Endothelial cell of umbilical vein (primary cell): ENCODE results near the gene PFAS. TPM values are rescaled to one million over a fixed set of nuclear protein-coding genes. Genes with fewer than 3 reads are reported as not detected.

Experiments used
- BruUV-seq: library from RNA; stranded (reverse); fragments of 400-500 nt; replicated peaks from 2 replicates; lab custom pipeline; 2021; lab: Mats Ljungman, UMichigan
- CTCF ChIA-PET: fragments of 300-600, 350-600 bp; sonication (Branson Sonifier 250); formaldehyde crosslinking; loops from one replicate; lab custom pipeline; 2021; ENCODE audit warnings: antibody characterized with exemption, inconsistent platforms; lab: Charles Lee
- POLR2A ChIA-PET: fragments of 300-600, 350-600 bp; sonication (Branson Sonifier 250); formaldehyde crosslinking; loops from one replicate; lab custom pipeline; 2021; ENCODE audit warnings: antibody characterized with exemption, inconsistent platforms; lab: Charles Lee
- DNase-seq: peaks from one replicate; pipeline ENCODE4 v3.0.0-alpha.2; 2011; ENCODE audit warnings: low read depth, low spot score
- FAIRE-seq: peaks from 2 replicates; lab custom pipeline; 2011; peaks lifted over from hg19 to GRCh38; lab: Jason Lieb, UNC
- H2AFZ ChIP-seq: 2 replicates; pipeline ENCODE4 v1.6.0; 2012; ENCODE audit warnings: low read depth, low read length, control low read depth, inconsistent platforms
- H3K27ac ChIP-seq: 2 replicates; pipeline ENCODE4 v1.5.1; 2011; ENCODE audit warnings: low read depth, mild to moderate bottlenecking, control low read depth, low read length, moderate library complexity; ENCODE audit not compliant: insufficient read depth
- H3K27me3 ChIP-seq, 2 experiments: 2 replicates each; pipeline versions ENCODE4 v1.6.0 to v1.6.1; 2011; ENCODE audit warnings: low read length in 2 of 2, mixed read lengths in 1 of 2; ENCODE audit not compliant: control insufficient read depth in 2 of 2, insufficient read depth in 2 of 2
- H3K36me3 ChIP-seq, 2 experiments: 2 replicates in 1 of 2; 3 replicates in 1 of 2; pipeline ENCODE4 v1.5.1; 2011; ENCODE audit warnings: low read length in 2 of 2, mild to moderate bottlenecking in 1 of 2, moderate library complexity in 1 of 2; ENCODE audit not compliant: control insufficient read depth in 2 of 2, insufficient read depth in 2 of 2; ENCODE audit errors: extremely low read depth in 1 of 2
- H3K4me1 ChIP-seq: 3 replicates; pipeline ENCODE4 v1.5.1; 2011; ENCODE audit warnings: mild to moderate bottlenecking, low read length; ENCODE audit not compliant: control insufficient read depth, insufficient read depth; ENCODE audit errors: extremely low read depth
- H3K4me2 ChIP-seq: 2 replicates; pipeline ENCODE4 v1.6.1; 2011; ENCODE audit warnings: low read length, control low read depth, mixed read lengths; ENCODE audit not compliant: insufficient read depth
- H3K4me3 ChIP-seq, 3 experiments: fragments of 200-600 bp in 1 of 3; sonication (generic), shearing (Covaris generic) in 1 of 3; replicated peaks in 1 of 3; 2 replicates each; pipeline ENCODE4 v1.5.1; 2011 to 2016; ENCODE audit warnings: control low read depth in 3 of 3, low read length in 3 of 3, mild to moderate bottlenecking in 2 of 3, inconsistent platforms in 1 of 3, low read depth in 1 of 3, moderate library complexity in 1 of 3; ENCODE audit not compliant: insufficient read depth in 1 of 3
- H3K79me2 ChIP-seq: 2 replicates; pipeline ENCODE4 v1.6.0; 2012; ENCODE audit warnings: low read length, inconsistent platforms; ENCODE audit not compliant: control insufficient read depth, insufficient read depth
- H3K9ac ChIP-seq: replicated peaks from 2 replicates; pipeline ENCODE3; 2011; ENCODE audit warnings: low read length, control low read depth; ENCODE audit not compliant: insufficient read depth; ENCODE audit errors: extremely low read depth
- H3K9me1 ChIP-seq: replicated peaks from 3 replicates; pipeline ENCODE4 v1.6.0; 2011; ENCODE audit warnings: mild to moderate bottlenecking, low read length; ENCODE audit not compliant: control insufficient read depth, insufficient read depth; ENCODE audit errors: extremely low read depth
- H3K9me3 ChIP-seq: replicated peaks from 2 replicates; pipeline ENCODE4 v1.5.1; 2012; ENCODE audit warnings: low read length, inconsistent platforms; ENCODE audit not compliant: control insufficient read depth, insufficient read depth
- H4K20me1 ChIP-seq: replicated peaks from 2 replicates; pipeline ENCODE3; 2011; ENCODE audit warnings: mild to moderate bottlenecking, low read length; ENCODE audit not compliant: control insufficient read depth, insufficient read depth; ENCODE audit errors: extremely low read depth
- POLR2A ChIP-seq: IDR thresholded peaks from 2 replicates; pipeline ENCODE4 v1.6.1; 2012; ENCODE audit warnings: low read depth, mild to moderate bottlenecking, control low read depth, low read length
- POLR2AphosphoS5 ChIP-seq: IDR thresholded peaks from 2 replicates; pipeline ENCODE4 v1.6.1; 2012; ENCODE audit warnings: low read depth, mild to moderate bottlenecking, control low read depth, low read length, moderate library complexity; ENCODE audit not compliant: insufficient read depth
- dilution Hi-C: fragments of 300-500 bp; cut with MboI; formaldehyde crosslinking; loops from one replicate; pipeline ENCODE4 v1.15.0; 2019; ENCODE audit warnings: low sequenced_read_pairs; ENCODE audit not compliant: extremely low pct_ligation_motif_present
- intact Hi-C: fragments of 100-400 bp; cut with micrococcal nuclease; formaldehyde crosslinking; loops from one replicate; pipeline ENCODE4 v1.10.0; 2022
- polyA plus RNA-seq, 4 experiments: library from polyadenylated mRNA; depleted of rRNA in 3 of 4; stranded (reverse) in 3 of 4; unstranded in 1 of 4; fragments of >200 nt; gene quantifications; 2 replicates each; pipeline versions ENCODE4 v1.2.1 to v1.2.3, GENCODE V29; 2011 to 2012; ENCODE audit warnings: missing spikeins in 1 of 4
- total RNA-seq: library from RNA; stranded (reverse); gene quantifications from 2 replicates; pipeline ENCODE4 v1.2.3, GENCODE V29; 2021
- TF ChIP-seq, protein P1 (sequence below), 2 donors: IDR thresholded peaks; 1 replicate in 1 of 2; 2 replicates in 1 of 2; pipeline ENCODE4 v1.5.1; 2011; ENCODE audit warnings: low read length in 2 of 2, mild to moderate bottlenecking in 2 of 2, moderate library complexity in 2 of 2, control low read depth in 1 of 2, inconsistent platforms in 1 of 2, low read depth in 1 of 2; ENCODE audit not compliant: insufficient read depth in 1 of 2; ENCODE audit errors: extremely low read depth in 1 of 2

Gene PFAS
- total and polyA plus RNA-seq, 2 donors (not counting 3 experiments of a cell fraction or from before 2014, with no cell fraction given), result 34.1 to 108 TPM

DNA sequence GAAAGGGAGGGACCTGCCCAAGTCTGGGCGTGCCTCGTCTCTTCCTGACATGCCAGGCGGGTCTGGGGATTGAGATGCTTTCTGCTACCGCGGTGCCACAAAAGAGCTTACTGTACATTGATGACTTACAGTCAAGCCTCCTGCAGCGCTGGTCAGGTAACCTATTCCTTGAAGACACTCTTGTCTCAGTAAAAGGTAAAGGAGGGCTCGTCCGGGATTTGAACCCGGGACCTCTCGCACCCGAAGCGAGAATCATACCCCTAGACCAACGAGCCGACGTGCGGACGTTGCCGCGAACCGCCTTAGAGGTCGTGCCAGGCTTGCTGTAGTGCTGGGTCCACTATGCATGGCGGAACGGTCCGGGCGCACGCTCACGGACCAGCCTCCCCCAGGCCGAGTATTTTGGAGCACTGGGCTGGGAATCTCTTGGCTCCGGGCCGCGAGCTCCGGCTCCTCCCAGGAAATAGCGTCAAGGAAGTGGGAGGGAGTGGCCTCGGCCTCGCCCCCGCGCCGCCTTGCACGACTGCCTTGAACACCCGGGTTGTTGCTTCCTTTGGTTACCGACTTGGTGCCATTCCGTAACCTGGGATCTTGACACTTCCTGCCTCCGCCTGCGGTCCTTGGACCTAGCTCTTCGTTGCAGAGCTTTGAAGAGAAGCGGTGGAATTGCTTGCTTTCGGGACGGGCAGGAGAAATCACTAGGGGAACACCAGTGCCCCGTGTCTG, 26.3 kb upstream of the PFAS start:
- Histone ChIP-seq H3K36me3 (peaks cover 0 to 3% of the 10 kb centered on the region in 2 experiments), H3K27ac (peak overlapping the region; percentile 90), H3K9me1 (no peaks in the 10 kb centered on the region), H4K20me1 (no peaks in the 10 kb centered on the region), H3K79me2 (no peaks in the 10 kb centered on the region), H3K4me3 (peak overlapping the region in 2 of 3 experiments; percentile 41 to 66), H3K4me1 (peaks cover 9% of the 10 kb centered on the region), H3K9me3 (no peaks in the 10 kb centered on the region), H3K27me3 (no peaks in the 10 kb centered on the region), H2AFZ (peak overlapping the region; percentile 57), H3K4me2 (peak overlapping the region; percentile 60), H3K9ac (peak overlapping the region; percentile 85)
- intact Hi-C loops (loop anchor here (1.0 kb wide), 3 partner anchors 35 to 102 kb away; no protein-coding TSS in a partner anchor), dilution Hi-C loops (no loop called here)
- TF ChIP-seq, protein P1, sequence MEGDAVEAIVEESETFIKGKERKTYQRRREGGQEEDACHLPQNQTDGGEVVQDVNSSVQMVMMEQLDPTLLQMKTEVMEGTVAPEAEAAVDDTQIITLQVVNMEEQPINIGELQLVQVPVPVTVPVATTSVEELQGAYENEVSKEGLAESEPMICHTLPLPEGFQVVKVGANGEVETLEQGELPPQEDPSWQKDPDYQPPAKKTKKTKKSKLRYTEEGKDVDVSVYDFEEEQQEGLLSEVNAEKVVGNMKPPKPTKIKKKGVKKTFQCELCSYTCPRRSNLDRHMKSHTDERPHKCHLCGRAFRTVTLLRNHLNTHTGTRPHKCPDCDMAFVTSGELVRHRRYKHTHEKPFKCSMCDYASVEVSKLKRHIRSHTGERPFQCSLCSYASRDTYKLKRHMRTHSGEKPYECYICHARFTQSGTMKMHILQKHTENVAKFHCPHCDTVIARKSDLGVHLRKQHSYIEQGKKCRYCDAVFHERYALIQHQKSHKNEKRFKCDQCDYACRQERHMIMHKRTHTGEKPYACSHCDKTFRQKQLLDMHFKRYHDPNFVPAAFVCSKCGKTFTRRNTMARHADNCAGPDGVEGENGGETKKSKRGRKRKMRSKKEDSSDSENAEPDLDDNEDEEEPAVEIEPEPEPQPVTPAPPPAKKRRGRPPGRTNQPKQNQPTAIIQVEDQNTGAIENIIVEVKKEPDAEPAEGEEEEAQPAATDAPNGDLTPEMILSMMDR (IDR thresholded peaks at IDR 0.05; ENCODE audit: extremely low read depth in 1 of 2, insufficient read depth in 1 of 2, low read depth in 1 of 2, low read length in 2 of 2), result no peak
- peak; percentile 65 for TF ChIP-seq POLR2A
- TF ChIP-seq POLR2AphosphoS5, result peak; percentile 80
- ChIA-PET POLR2A (interaction anchor here (0.9 to 2.7 kb wide), 6 partner anchors 12 to 50 kb away, joined by 3 to 14 read pairs (median 7); partner anchors contain the start of genes AURKB and BORCS6), CTCF (interaction anchor here (1.0 to 3.4 kb wide), 9 partner anchors 14 to 163 kb away, joined by 3 to 34 read pairs (median 6); partner anchors contain the start of genes BORCS6 and CTC1)
- TSS peak; percentile 28 for BruUV-seq
- DNase-seq, result peak; percentile 95
- no peak for FAIRE-seq
